HCT116 (cell line): ENCODE measurements around the gene MAGEA6.
"Not testable (repeated sequence)": the region's sequence is repeated elsewhere in the genome, so short reads cannot be mapped to it uniquely, and the experiment has no call there.

ENCODE experiments used
- CBX3 ChIP-seq: IDR thresholded peaks from 2 replicates; pipeline ENCODE4 v1.6.1; 2012; ENCODE audit warnings: low read depth
- CEBPB ChIP-seq: IDR thresholded peaks from 2 replicates; pipeline ENCODE4 v1.6.1; 2012; ENCODE audit warnings: low read depth
- ELF1 ChIP-seq: IDR thresholded peaks from 2 replicates; pipeline ENCODE4 v1.6.1; 2012; ENCODE audit warnings: low read depth, borderline replicate concordance
- EZH2 ChIP-seq: fragments of 200-600 bp; sonication (generic); IDR thresholded peaks from 2 replicates; pipeline ENCODE4 v1.6.1; 2017; ENCODE audit warnings: antibody characterized with exemption, mixed run types
- EZH2phosphoT487 ChIP-seq: fragments of 200-600 bp; IDR thresholded peaks from 2 replicates; pipeline ENCODE4 v1.6.1; 2018; ENCODE audit warnings: antibody characterized with exemption, borderline replicate concordance
- POLR2A ChIP-seq: IDR thresholded peaks from 2 replicates; pipeline ENCODE4 v1.7.0; 2011; ENCODE audit warnings: borderline replicate concordance; ENCODE audit not compliant: insufficient read depth, insufficient read length; ENCODE audit errors: extremely low read depth
- POLR2AphosphoS5 ChIP-seq: IDR thresholded peaks from 2 replicates; pipeline ENCODE4 v1.6.1; 2011; ENCODE audit warnings: mild to moderate bottlenecking, low read depth, low read length, moderate library complexity
- RAD21 ChIP-seq: IDR thresholded peaks from 2 replicates; pipeline ENCODE4 v1.6.1; 2012; ENCODE audit warnings: low read depth, mild to moderate bottlenecking
- SIN3A ChIP-seq: IDR thresholded peaks from 2 replicates; pipeline ENCODE4 v1.6.1; 2012; ENCODE audit warnings: low read depth
- SP1 ChIP-seq: IDR thresholded peaks from 2 replicates; pipeline ENCODE4 v1.6.1; 2012; ENCODE audit warnings: low read depth
- YY1 ChIP-seq: IDR thresholded peaks from 2 replicates; pipeline ENCODE4 v1.6.1; 2011; ENCODE audit warnings: low read length, low read depth, moderate library complexity, mild to moderate bottlenecking; ENCODE audit not compliant: insufficient replicate concordance; ENCODE audit errors: extremely low read depth
- ZFX ChIP-seq: fragments of 450-650 bp; IDR thresholded peaks from 2 replicates; pipeline ENCODE4 v1.6.1; 2017
- TF ChIP-seq, protein P1 (sequence below), 3 experiments: fragments of 200-600 bp in 1 of 3; sonication (generic) in 1 of 3; IDR thresholded peaks in 2 of 3; conservative IDR thresholded peaks in 1 of 3; 2 replicates each; pipeline ENCODE4 v1.5.1; 2012 to 2017; ENCODE audit warnings: low read depth in 2 of 3, low read length in 2 of 3, antibody characterized with exemption in 1 of 3, borderline replicate concordance in 1 of 3, control low read depth in 1 of 3, mild to moderate bottlenecking in 1 of 3, mixed read lengths in 1 of 3, mixed run types in 1 of 3, moderate library complexity in 1 of 3; ENCODE audit not compliant: insufficient read depth in 1 of 3
- TF ChIP-seq, protein P2 (sequence below): IDR thresholded peaks from 2 replicates; pipeline ENCODE4 v1.6.1; 2012

DNA sequence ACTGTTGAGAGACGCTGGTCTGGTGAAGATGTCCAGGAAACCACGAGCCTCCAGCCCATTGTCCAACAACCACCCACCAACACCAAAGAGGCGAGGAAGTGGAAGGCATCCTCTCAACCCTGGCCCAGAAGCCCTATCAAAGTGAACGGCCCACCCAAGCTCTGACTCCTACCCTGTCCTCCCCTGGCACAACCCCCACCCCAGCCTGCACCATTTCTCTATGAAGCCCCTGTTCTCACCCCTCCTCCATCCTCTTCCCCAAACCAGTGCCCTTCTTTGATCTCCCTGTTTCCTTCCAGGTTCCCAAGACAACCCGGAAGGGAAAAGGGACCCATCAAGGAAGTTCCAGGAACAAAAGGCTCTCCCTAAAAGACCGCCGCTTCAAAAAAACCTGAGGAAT, 9.9 kb downstream of the MAGEA6 start:
- TF ChIP-seq, protein P1, sequence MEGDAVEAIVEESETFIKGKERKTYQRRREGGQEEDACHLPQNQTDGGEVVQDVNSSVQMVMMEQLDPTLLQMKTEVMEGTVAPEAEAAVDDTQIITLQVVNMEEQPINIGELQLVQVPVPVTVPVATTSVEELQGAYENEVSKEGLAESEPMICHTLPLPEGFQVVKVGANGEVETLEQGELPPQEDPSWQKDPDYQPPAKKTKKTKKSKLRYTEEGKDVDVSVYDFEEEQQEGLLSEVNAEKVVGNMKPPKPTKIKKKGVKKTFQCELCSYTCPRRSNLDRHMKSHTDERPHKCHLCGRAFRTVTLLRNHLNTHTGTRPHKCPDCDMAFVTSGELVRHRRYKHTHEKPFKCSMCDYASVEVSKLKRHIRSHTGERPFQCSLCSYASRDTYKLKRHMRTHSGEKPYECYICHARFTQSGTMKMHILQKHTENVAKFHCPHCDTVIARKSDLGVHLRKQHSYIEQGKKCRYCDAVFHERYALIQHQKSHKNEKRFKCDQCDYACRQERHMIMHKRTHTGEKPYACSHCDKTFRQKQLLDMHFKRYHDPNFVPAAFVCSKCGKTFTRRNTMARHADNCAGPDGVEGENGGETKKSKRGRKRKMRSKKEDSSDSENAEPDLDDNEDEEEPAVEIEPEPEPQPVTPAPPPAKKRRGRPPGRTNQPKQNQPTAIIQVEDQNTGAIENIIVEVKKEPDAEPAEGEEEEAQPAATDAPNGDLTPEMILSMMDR (IDR thresholded peaks at IDR 0.05 in 2 of 3, conservative IDR thresholded peaks at IDR 0.05 in 1 of 3; ENCODE audit: borderline replicate concordance in 1 of 3, insufficient read depth in 1 of 3, low read depth in 2 of 3, low read length in 2 of 3) = not testable (repeated sequence)
- not testable (repeated sequence) for TF ChIP-seq ZFX, EZH2phosphoT487, RAD21, POLR2AphosphoS5, POLR2A, EZH2, SIN3A, YY1, CBX3, CEBPB, ELF1, SP1
- TF ChIP-seq, protein P2, sequence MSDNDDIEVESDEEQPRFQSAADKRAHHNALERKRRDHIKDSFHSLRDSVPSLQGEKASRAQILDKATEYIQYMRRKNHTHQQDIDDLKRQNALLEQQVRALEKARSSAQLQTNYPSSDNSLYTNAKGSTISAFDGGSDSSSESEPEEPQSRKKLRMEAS = not testable (repeated sequence)
